GM23338 (cell line): ENCODE data around the gene SDE2.

Experiments
- CREB1 ChIP-seq: fragments of 250-450 bp; sonication (Bioruptor Pico); IDR thresholded peaks from 2 replicates; pipeline ENCODE4 v1.5.0; 2020; ENCODE audit warnings: low read depth, mild to moderate bottlenecking, moderate library complexity
- EZH2phosphoT487 ChIP-seq: fragments of 200-600 bp; sonication (generic); IDR thresholded peaks from one replicate; pipeline ENCODE4 v1.8.1; 2018; ENCODE audit warnings: antibody characterized with exemption; ENCODE audit not compliant: unreplicated experiment
- JUNB ChIP-seq: IDR thresholded peaks from one replicate; pipeline ENCODE4 v1.6.1; 2016; ENCODE audit warnings: antibody characterized with exemption; ENCODE audit not compliant: unreplicated experiment
- NANOG ChIP-seq: IDR thresholded peaks from 2 replicates; pipeline ENCODE4 v1.6.1; 2016; ENCODE audit warnings: antibody characterized with exemption, borderline replicate concordance
- POLR2AphosphoS5 ChIP-seq: IDR thresholded peaks from 2 replicates; pipeline ENCODE4 v1.6.1; 2016; ENCODE audit warnings: antibody characterized with exemption, low read depth
- STAT1 ChIP-seq: IDR thresholded peaks from one replicate; pipeline ENCODE4 v1.6.1; 2016; ENCODE audit warnings: antibody characterized with exemption; ENCODE audit not compliant: unreplicated experiment
- ZNF331 ChIP-seq: fragments of 250-450 bp; sonication (Bioruptor Pico); IDR thresholded peaks from 2 replicates; pipeline ENCODE4 v1.5.0; 2020; ENCODE audit warnings: low read depth, mild to moderate bottlenecking, moderate library complexity
- TF ChIP-seq, protein P1 (sequence below), 2 experiments: fragments of 200-600 bp in 1 of 2; sonication (generic) in 1 of 2; conservative IDR thresholded peaks; 2 replicates each; pipeline versions ENCODE4 v1.5.1 to v1.6.1; 2016 to 2017; ENCODE audit warnings: antibody characterized with exemption in 2 of 2, low read depth in 2 of 2, mild to moderate bottlenecking in 2 of 2, moderate library complexity in 1 of 2
- TF ChIP-seq, protein P2 (sequence below): IDR thresholded peaks from one replicate; pipeline ENCODE4 v1.6.1; 2018; ENCODE audit warnings: antibody characterized with exemption; ENCODE audit not compliant: unreplicated experiment

DNA sequence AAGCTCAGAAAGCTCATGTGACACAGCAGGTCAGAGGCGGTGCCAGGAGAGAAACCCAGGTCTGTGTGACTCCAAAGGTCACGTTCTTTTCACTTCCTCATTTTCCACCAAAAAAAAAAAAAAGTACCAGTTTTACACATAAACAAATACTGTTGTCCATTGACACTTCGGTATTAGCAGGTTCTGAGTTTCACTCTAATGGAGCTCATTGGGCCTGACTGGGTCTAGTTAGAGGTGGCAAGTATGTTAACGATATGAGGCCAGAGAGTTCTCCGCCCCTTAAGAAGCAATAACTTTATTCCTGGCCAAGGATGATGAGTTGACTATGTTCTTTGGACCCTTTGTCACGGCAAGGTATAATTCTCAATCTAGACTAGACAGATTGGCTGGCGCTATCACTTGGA, 30.0 kb upstream of the SDE2 start:
- TF ChIP-seq EZH2phosphoT487 (no peak), JUNB (no peak), POLR2AphosphoS5 (no peak), ZNF331 (CRISPR knock-in tag) (no peak), NANOG (no peak), CREB1 (CRISPR knock-in tag) (no peak), STAT1 (no peak)
- TF ChIP-seq, protein P1, sequence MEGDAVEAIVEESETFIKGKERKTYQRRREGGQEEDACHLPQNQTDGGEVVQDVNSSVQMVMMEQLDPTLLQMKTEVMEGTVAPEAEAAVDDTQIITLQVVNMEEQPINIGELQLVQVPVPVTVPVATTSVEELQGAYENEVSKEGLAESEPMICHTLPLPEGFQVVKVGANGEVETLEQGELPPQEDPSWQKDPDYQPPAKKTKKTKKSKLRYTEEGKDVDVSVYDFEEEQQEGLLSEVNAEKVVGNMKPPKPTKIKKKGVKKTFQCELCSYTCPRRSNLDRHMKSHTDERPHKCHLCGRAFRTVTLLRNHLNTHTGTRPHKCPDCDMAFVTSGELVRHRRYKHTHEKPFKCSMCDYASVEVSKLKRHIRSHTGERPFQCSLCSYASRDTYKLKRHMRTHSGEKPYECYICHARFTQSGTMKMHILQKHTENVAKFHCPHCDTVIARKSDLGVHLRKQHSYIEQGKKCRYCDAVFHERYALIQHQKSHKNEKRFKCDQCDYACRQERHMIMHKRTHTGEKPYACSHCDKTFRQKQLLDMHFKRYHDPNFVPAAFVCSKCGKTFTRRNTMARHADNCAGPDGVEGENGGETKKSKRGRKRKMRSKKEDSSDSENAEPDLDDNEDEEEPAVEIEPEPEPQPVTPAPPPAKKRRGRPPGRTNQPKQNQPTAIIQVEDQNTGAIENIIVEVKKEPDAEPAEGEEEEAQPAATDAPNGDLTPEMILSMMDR (conservative IDR thresholded peaks at IDR 0.05; ENCODE audit: low read depth in 2 of 2) = no peak
- TF ChIP-seq, protein P2, sequence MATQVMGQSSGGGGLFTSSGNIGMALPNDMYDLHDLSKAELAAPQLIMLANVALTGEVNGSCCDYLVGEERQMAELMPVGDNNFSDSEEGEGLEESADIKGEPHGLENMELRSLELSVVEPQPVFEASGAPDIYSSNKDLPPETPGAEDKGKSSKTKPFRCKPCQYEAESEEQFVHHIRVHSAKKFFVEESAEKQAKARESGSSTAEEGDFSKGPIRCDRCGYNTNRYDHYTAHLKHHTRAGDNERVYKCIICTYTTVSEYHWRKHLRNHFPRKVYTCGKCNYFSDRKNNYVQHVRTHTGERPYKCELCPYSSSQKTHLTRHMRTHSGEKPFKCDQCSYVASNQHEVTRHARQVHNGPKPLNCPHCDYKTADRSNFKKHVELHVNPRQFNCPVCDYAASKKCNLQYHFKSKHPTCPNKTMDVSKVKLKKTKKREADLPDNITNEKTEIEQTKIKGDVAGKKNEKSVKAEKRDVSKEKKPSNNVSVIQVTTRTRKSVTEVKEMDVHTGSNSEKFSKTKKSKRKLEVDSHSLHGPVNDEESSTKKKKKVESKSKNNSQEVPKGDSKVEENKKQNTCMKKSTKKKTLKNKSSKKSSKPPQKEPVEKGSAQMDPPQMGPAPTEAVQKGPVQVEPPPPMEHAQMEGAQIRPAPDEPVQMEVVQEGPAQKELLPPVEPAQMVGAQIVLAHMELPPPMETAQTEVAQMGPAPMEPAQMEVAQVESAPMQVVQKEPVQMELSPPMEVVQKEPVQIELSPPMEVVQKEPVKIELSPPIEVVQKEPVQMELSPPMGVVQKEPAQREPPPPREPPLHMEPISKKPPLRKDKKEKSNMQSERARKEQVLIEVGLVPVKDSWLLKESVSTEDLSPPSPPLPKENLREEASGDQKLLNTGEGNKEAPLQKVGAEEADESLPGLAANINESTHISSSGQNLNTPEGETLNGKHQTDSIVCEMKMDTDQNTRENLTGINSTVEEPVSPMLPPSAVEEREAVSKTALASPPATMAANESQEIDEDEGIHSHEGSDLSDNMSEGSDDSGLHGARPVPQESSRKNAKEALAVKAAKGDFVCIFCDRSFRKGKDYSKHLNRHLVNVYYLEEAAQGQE = no peak
